ENCODE data around the gene RALGPS2. TPM values are rescaled to one million over a fixed set of nuclear protein-coding genes. Genes with fewer than 3 reads are reported as not detected.
A peak's percentile ranks its signal among the peaks of the same experiment; 100 is the strongest.

Gene RALGPS2
- total and polyA plus RNA-seq, 2 of the 8 experiments (the other 6 are each of a cell fraction or from before 2014, with no cell fraction given), result 6.7 to 38.0 TPM

DNA sequence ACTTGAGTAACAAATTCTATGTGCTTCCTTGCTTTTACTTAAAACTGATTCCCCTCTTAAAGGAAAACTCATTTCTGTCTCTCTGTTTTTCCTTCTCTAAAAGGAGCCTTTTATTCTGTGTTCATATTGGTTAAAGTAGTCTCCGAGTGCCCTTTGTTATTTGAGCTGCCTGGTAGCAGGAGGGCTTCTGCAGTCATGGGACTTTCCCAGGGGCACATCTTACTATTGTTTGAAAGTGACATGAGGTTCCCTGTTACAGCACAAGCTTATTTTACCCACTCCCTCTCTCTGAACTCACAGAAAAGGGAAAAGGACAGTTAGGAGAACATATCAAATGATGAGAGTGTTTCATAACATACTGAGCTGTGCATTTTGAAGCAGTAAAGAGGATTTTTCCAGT is 203.9 kb downstream of the RALGPS2 start:
- no peak overlapping the region for H3K9ac ChIP-seq (replicated peaks in 1 of 4; ENCODE audit: extremely low read depth in 1 of 4, low read depth in 3 of 4, low read length in 3 of 4)
- H3K4ac ChIP-seq (replicated peaks; ENCODE audit: insufficient read length, low read depth, low read length), result no peak overlapping the region
- peak overlapping the region in 1 of 2 experiments; percentile 49; a peak in 1 of 4 replicates for H3K4me2 ChIP-seq (ENCODE audit: insufficient read depth in 1 of 2, low read depth in 2 of 2, low read length in 2 of 2)
- no peaks in the 10 kb centered on the region for H3K36me3 ChIP-seq (ENCODE audit: control insufficient read depth in 2 of 4, insufficient read depth in 4 of 4, low read length in 3 of 4)
- no peaks in the 10 kb centered on the region for H4K20me1 ChIP-seq (replicated peaks in 1 of 2; ENCODE audit: control insufficient read depth in 1 of 2, insufficient read depth in 2 of 2, low read length in 2 of 2)
- H2BK20ac ChIP-seq (ENCODE audit: low read length), result no peak overlapping the region
- H3K79me1 ChIP-seq (ENCODE audit: low read depth, low read length), result no peaks in the 10 kb centered on the region
- H2BK120ac ChIP-seq (replicated peaks; ENCODE audit: low read depth, low read length), result no peak overlapping the region
- ChIA-PET POLR2A (ENCODE audit: partially characterized antibody) (interaction anchor here (0.8 to 1.2 kb wide), 3 partner anchors 9 to 911 kb away, joined by 3 read pairs; no protein-coding TSS in a partner anchor), CTCF (ENCODE audit: partially characterized antibody) (interaction anchor here (0.7 to 1.2 kb wide), 4 partner anchors 18 to 386 kb away, joined by 3 to 4 read pairs (median 4); no protein-coding TSS in a partner anchor)
- no peak overlapping the region for H2BK12ac ChIP-seq (ENCODE audit: low read depth, low read length)
- H3K27me3 ChIP-seq (replicated peaks in 1 of 4; ENCODE audit: control insufficient read depth in 3 of 4, extremely low read depth in 1 of 4, insufficient read depth in 3 of 4, low read length in 3 of 4), result no peaks in the 10 kb centered on the region
- WGBS, 2 experiments (ENCODE audit: extremely low coverage in 1 of 2, insufficient coverage in 1 of 2, insufficient read length in 1 of 2, insufficient replicate concordance in 2 of 2, low coverage in 1 of 2, low lambda C conversion rate in 2 of 2, missing lambda C conversion rate in 1 of 2), result 5% methylated on average over 1 of the region's 1 CpG; no CpG with 5 or more reads in 1 of the 2 experiments
- H2AK5ac ChIP-seq (ENCODE audit: low read depth, low read length), result no peak overlapping the region
- peaks cover 5 to 15% (median 11%) of the 10 kb centered on the region in 4 experiments; a peak in 5 of 7 replicates for H3K4me1 ChIP-seq (replicated peaks in 1 of 4; ENCODE audit: control insufficient read depth in 3 of 4, insufficient read depth in 4 of 4, low read length in 3 of 4)
- FAIRE-seq (peak; percentile 71), DNase-seq (ENCODE audit: low read depth in 1 of 2, low spot score in 2 of 2) (no peak)
- no peak overlapping the region for H4K8ac ChIP-seq (ENCODE audit: extremely low read depth, insufficient read depth, low read length)
- no peak overlapping the region for H3K56ac ChIP-seq (replicated peaks; ENCODE audit: insufficient read length, low read depth, low read length)
- H3K27ac ChIP-seq (ENCODE audit: low read depth, low read length), result peak overlapping the region; percentile 59; the same call in 1 of the 2 replicates
- no peak overlapping the region for H3K23ac ChIP-seq (ENCODE audit: insufficient read length)
- H3K9me3 ChIP-seq (ENCODE audit: insufficient read depth in 2 of 2, low read depth in 1 of 2, low read length in 1 of 2), result no peaks in the 10 kb centered on the region
- peak overlapping the region; percentile 54; the same call in 1 of the 2 replicates for H2AFZ ChIP-seq (ENCODE audit: low read length)
- no peak overlapping the region for H3K14ac ChIP-seq (ENCODE audit: insufficient read length)
- H3K23me2 ChIP-seq (ENCODE audit: low read depth, low read length), result no peaks in the 10 kb centered on the region
- H3K79me2 ChIP-seq (ENCODE audit: control insufficient read depth in 1 of 2, insufficient read depth in 2 of 2, low read length in 2 of 2), result no peaks in the 10 kb centered on the region
- H4K91ac ChIP-seq (replicated peaks; ENCODE audit: insufficient read length, low read length), result no peak overlapping the region
- no peak overlapping the region for H2BK5ac ChIP-seq (ENCODE audit: low read depth, low read length)
- H2BK15ac ChIP-seq (ENCODE audit: low read length), result no peak overlapping the region
- no peak overlapping the region for H3K18ac ChIP-seq (ENCODE audit: extremely low read depth, low read length)
- H3K4me3 ChIP-seq (ENCODE audit: extremely low read depth in 1 of 4, insufficient read depth in 2 of 4, low read depth in 3 of 4, low read length in 4 of 4), result no peak overlapping the region
- no peak overlapping the region for H4K5ac ChIP-seq (ENCODE audit: insufficient read length, low read depth, low read length)
- no peak for TF ChIP-seq EGR1 (IDR thresholded peaks at IDR 0.05; ENCODE audit: borderline replicate concordance, low read depth, low read length)
- TF ChIP-seq SAP30 (IDR thresholded peaks at IDR 0.05; ENCODE audit: insufficient read depth, insufficient replicate concordance, low read length), result no peak
- no peak for TF ChIP-seq CHD2 (IDR thresholded peaks at IDR 0.05; ENCODE audit: low read length)
- TF ChIP-seq POU5F1 (IDR thresholded peaks at IDR 0.05; ENCODE audit: low read depth, low read length), result no peak
- TF ChIP-seq, protein P1, sequence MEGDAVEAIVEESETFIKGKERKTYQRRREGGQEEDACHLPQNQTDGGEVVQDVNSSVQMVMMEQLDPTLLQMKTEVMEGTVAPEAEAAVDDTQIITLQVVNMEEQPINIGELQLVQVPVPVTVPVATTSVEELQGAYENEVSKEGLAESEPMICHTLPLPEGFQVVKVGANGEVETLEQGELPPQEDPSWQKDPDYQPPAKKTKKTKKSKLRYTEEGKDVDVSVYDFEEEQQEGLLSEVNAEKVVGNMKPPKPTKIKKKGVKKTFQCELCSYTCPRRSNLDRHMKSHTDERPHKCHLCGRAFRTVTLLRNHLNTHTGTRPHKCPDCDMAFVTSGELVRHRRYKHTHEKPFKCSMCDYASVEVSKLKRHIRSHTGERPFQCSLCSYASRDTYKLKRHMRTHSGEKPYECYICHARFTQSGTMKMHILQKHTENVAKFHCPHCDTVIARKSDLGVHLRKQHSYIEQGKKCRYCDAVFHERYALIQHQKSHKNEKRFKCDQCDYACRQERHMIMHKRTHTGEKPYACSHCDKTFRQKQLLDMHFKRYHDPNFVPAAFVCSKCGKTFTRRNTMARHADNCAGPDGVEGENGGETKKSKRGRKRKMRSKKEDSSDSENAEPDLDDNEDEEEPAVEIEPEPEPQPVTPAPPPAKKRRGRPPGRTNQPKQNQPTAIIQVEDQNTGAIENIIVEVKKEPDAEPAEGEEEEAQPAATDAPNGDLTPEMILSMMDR (IDR thresholded peaks at IDR 0.05; ENCODE audit: control extremely low read depth in 1 of 3, insufficient read depth in 1 of 3, low read depth in 1 of 3, low read length in 3 of 3), result no peak
- no peak for TF ChIP-seq EP300 (IDR thresholded peaks at IDR 0.05; ENCODE audit: borderline replicate concordance in 1 of 2, low read depth in 2 of 2, low read length in 2 of 2)
- no peak for TF ChIP-seq CHD1 (IDR thresholded peaks at IDR 0.05; ENCODE audit: low read depth, low read length)
- no peak for TF ChIP-seq ASH2L (IDR thresholded peaks at IDR 0.05; ENCODE audit: low read length)
- TF ChIP-seq, protein P2, sequence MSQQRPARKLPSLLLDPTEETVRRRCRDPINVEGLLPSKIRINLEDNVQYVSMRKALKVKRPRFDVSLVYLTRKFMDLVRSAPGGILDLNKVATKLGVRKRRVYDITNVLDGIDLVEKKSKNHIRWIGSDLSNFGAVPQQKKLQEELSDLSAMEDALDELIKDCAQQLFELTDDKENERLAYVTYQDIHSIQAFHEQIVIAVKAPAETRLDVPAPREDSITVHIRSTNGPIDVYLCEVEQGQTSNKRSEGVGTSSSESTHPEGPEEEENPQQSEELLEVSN (IDR thresholded peaks at IDR 0.05), result no peak
- no peak for TF ChIP-seq TEAD4 (IDR thresholded peaks at IDR 0.05; ENCODE audit: low read depth, low read length)
